ENCODE data around the gene HID1. TPM values are rescaled to one million over a fixed set of nuclear protein-coding genes. Genes with fewer than 3 reads are reported as not detected.

Gene HID1
- total RNA-seq, 1 experiment from 2014 or later = 12.7 TPM

GRCh38 chr17:74924250-74924948 lies 48.2 kb downstream of the HID1 start, which contains the start of gene OTOP2:
TSS of gene OTOP2 (plus strand) at chr17:74924273. CDS start at chr17:74924633, 360 bp downstream.
- peak within 1 kb of the TSS; percentile 38; the same call in 1 of the 2 replicates for H3K14ac ChIP-seq (ENCODE audit: insufficient read depth, low read length)

More at GRCh38 chr17:74924250-74924948, 48.2 kb downstream of the HID1 start, which contains the start of gene OTOP2:
- no peak within 1 kb of the TSS for H2AFZ ChIP-seq (ENCODE audit: low read length)
- no peak within 1 kb of the TSS for H4K5ac ChIP-seq (ENCODE audit: insufficient read length, low read depth, low read length)
- no peak for DNase-seq
- H3K23me2 ChIP-seq (ENCODE audit: insufficient read length, low read depth, low read length, poor library complexity, severe bottlenecking) = peaks cover 5% of the 10 kb centered on the region
- H4K20me1 ChIP-seq (ENCODE audit: control insufficient read depth, insufficient read depth, insufficient read length) = no peaks in the 10 kb centered on the region
- H3K9ac ChIP-seq (ENCODE audit: extremely low read depth, insufficient read length, low read length) = no peak within 1 kb of the TSS
- H3K23ac ChIP-seq (ENCODE audit: insufficient read length, low read depth, low read length) = no peak within 1 kb of the TSS
- Mint-ChIP-seq H3K27ac (no peak within 1 kb of the TSS), H3K36me3 (ENCODE audit: insufficient read depth in 1 of 3, low read depth in 3 of 3) (no peaks in the 10 kb centered on the region), H3K4me3 (peak within 1 kb of the TSS; percentile 60 to 80), H3K27me3 (ENCODE audit: low read depth) (peaks cover 86% of the 10 kb centered on the region), H3K9me3 (peaks cover 0 to 5% of the 10 kb centered on the region in 2 experiments; a peak in 2 of 5 replicates), H3K4me1 (peaks cover 15 to 26% of the 10 kb centered on the region in 2 experiments)
- H3K4ac ChIP-seq (ENCODE audit: low read depth, low read length) = no peak within 1 kb of the TSS
- H2BK120ac ChIP-seq (ENCODE audit: low read depth, low read length, poor library complexity, severe bottlenecking) = no peak within 1 kb of the TSS
- H2BK20ac ChIP-seq (ENCODE audit: low read depth, low read length, poor library complexity, severe bottlenecking) = no peak within 1 kb of the TSS
- no peak for TF ChIP-seq CTCF (conservative IDR thresholded peaks at IDR 0.05)
- no peak within 1 kb of the TSS for H3T11ph ChIP-seq (ENCODE audit: low read length)
- H2BK15ac ChIP-seq (ENCODE audit: low read depth, low read length) = no peak within 1 kb of the TSS
- H3K4me2 ChIP-seq (ENCODE audit: insufficient read depth, insufficient read length, low read length) = peak within 1 kb of the TSS; percentile 72
- peaks cover 43% of the 10 kb centered on the region for H3K27me3 ChIP-seq (ENCODE audit: insufficient read depth, low read length)
- no peak within 1 kb of the TSS for H2BK5ac ChIP-seq (ENCODE audit: insufficient read length, low read length)
- no peaks in the 10 kb centered on the region for H3K79me1 ChIP-seq (ENCODE audit: insufficient read depth, low read depth, low read length, poor library complexity, severe bottlenecking)
- no peak within 1 kb of the TSS for H4K91ac ChIP-seq (ENCODE audit: insufficient read length, low read depth, low read length)
- no peaks in the 10 kb centered on the region for H3K9me3 ChIP-seq (ENCODE audit: control insufficient read depth, low read depth, low read length)
- no peak within 1 kb of the TSS for H2AK5ac ChIP-seq (ENCODE audit: insufficient read length, low read length)
- no CpG with 5 or more reads among the region's 54 CpGs for WGBS (ENCODE audit: extremely low coverage, insufficient read length, low lambda C conversion rate)
- H3K79me2 ChIP-seq (ENCODE audit: insufficient read depth, low read length) = no peaks in the 10 kb centered on the region
- no peak within 1 kb of the TSS for H3K56ac ChIP-seq (ENCODE audit: insufficient read length, low read depth, low read length)
- no peak within 1 kb of the TSS for H4K8ac ChIP-seq (replicated peaks; ENCODE audit: insufficient read length, low read depth, low read length)
- no peaks in the 10 kb centered on the region for H3K4me1 ChIP-seq (ENCODE audit: insufficient read depth, low read length)
- H3K27ac ChIP-seq (ENCODE audit: insufficient read length, low read depth, low read length) = no peak within 1 kb of the TSS
- H3K18ac ChIP-seq (ENCODE audit: insufficient read length, low read depth, low read length) = no peak within 1 kb of the TSS
- no peak within 1 kb of the TSS for H2BK12ac ChIP-seq (ENCODE audit: insufficient read length, low read depth, low read length)

Data from H9 (cell line).